HepG2 (cell line): ENCODE measurements around the gene ERCC6L2. TPM values are rescaled to one million over a fixed set of nuclear protein-coding genes. Genes with fewer than 3 reads are reported as not detected.

Source experiments
- ATAC-seq: fragments of 200-7000 bp; cut with Tn5 transposase; 3 replicates; pipeline ENCODE4 v1.9.1; 2020; ENCODE audit warnings: mild to moderate bottlenecking, moderate library complexity
- BruUV-seq: library from RNA; stranded (reverse); fragments of 400-500 nt; replicated peaks from 2 replicates; lab custom pipeline; 2021; lab: Mats Ljungman, UMichigan
- CTCF ChIA-PET: fragments of 300-600 bp; formaldehyde crosslinking; extraction: SDS; loops from one replicate; lab custom pipeline; 2021; ENCODE audit warnings: low total read pairs, inconsistent platforms, low intra/inter-chr PET ratio; lab: Yijun Ruan, JAX
- POLR2A ChIA-PET: fragments of 350-600 bp; sonication (Branson Sonifier 250); formaldehyde crosslinking; loops from one replicate; lab custom pipeline; 2020; ENCODE audit warnings: antibody characterized with exemption, inconsistent platforms; lab: Yijun Ruan, JAX
- DNase-seq: peaks from one replicate; pipeline ENCODE4 v3.0.0-alpha.2; 2015; ENCODE audit warnings: low spot score
- FAIRE-seq: peaks from 3 replicates; lab custom pipeline; 2011; peaks lifted over from hg19 to GRCh38; lab: Jason Lieb, UNC
- H2AFZ ChIP-seq: one replicate; pipeline ENCODE4 v1.6.1; 2011; ENCODE audit warnings: low read length, inconsistent platforms
- H3K27ac ChIP-seq: fragments of 300-600 bp; 3 replicates; pipeline ENCODE4 v1.8.0; 2011; ENCODE audit warnings: mixed run types, mild to moderate bottlenecking, mixed read lengths, low read length, inconsistent platforms; ENCODE audit not compliant: insufficient read depth; ENCODE audit errors: extremely low read length
- H3K27me3 ChIP-seq, 2 experiments: fragments of 200-600 bp in 1 of 2; 2 replicates in 1 of 2; 3 replicates in 1 of 2; pipeline versions ENCODE4 v1.6.0 to v1.8.0; 2011; ENCODE audit warnings: low read length in 2 of 2, mild to moderate bottlenecking in 2 of 2, moderate library complexity in 2 of 2, inconsistent platforms in 1 of 2; ENCODE audit not compliant: insufficient read depth in 2 of 2, control insufficient read depth in 1 of 2
- H3K36me3 ChIP-seq, 2 experiments: fragments of 200-600 bp in 1 of 2; replicated peaks in 1 of 2; 2 replicates in 1 of 2; 3 replicates in 1 of 2; pipeline versions ENCODE4 v1.5.1 to v1.8.0; 2011; ENCODE audit warnings: low read length in 2 of 2, inconsistent platforms in 1 of 2; ENCODE audit not compliant: insufficient read depth in 2 of 2, control insufficient read depth in 1 of 2
- H3K4me1 ChIP-seq: 2 replicates; pipeline ENCODE4 v1.5.1; 2012; ENCODE audit warnings: low read length, inconsistent platforms; ENCODE audit not compliant: insufficient read depth
- H3K4me2 ChIP-seq: 2 replicates; pipeline ENCODE4 v1.6.0; 2011; ENCODE audit warnings: low read depth, low read length, inconsistent platforms
- H3K4me3 ChIP-seq, 3 experiments: fragments of 200-600 bp in 1 of 3; sonication (generic), shearing (Covaris generic) in 1 of 3; replicated peaks in 1 of 3; 2 replicates each; pipeline ENCODE4 v1.5.1; 2011 to 2016; ENCODE audit warnings: low read length in 3 of 3, inconsistent platforms in 2 of 3, low read depth in 2 of 3, mild to moderate bottlenecking in 2 of 3, control low read depth in 1 of 3, mixed read lengths in 1 of 3; ENCODE audit not compliant: insufficient read depth in 1 of 3
- H3K79me2 ChIP-seq: one replicate; pipeline ENCODE4 v1.6.1; 2011; ENCODE audit warnings: low read length, inconsistent platforms; ENCODE audit not compliant: insufficient read depth
- H3K9ac ChIP-seq: 2 replicates; pipeline ENCODE4 v1.6.0; 2011; ENCODE audit warnings: mild to moderate bottlenecking, low read depth, low read length, inconsistent platforms; ENCODE audit not compliant: insufficient read depth
- H3K9me3 ChIP-seq: 2 replicates; pipeline ENCODE4 v1.5.1; 2012; ENCODE audit warnings: mild to moderate bottlenecking, low read length
- H4K20me1 ChIP-seq: 2 replicates; pipeline ENCODE4 v1.6.0; 2011; ENCODE audit warnings: inconsistent platforms, mild to moderate bottlenecking, low read length, moderate library complexity; ENCODE audit not compliant: insufficient read depth
- ATF3 ChIP-seq: sonication (generic); formaldehyde crosslinking; IDR thresholded peaks from 2 replicates; pipeline ENCODE4 v1.4.0; 2020; ENCODE audit warnings: missing genetic modification reagents
- CHD4 ChIP-seq: fragments of 200-600 bp; sonication (generic); IDR thresholded peaks from 2 replicates; pipeline ENCODE4 v1.7.0; 2017; ENCODE audit warnings: mild to moderate bottlenecking, low read length, borderline replicate concordance
- MTF2 ChIP-seq: sonication (generic); formaldehyde crosslinking; IDR thresholded peaks from 2 replicates; pipeline ENCODE4 v1.5.0; 2020; ENCODE audit warnings: missing genetic modification reagents, borderline replicate concordance
- PATZ1 ChIP-seq: sonication (generic); formaldehyde crosslinking; IDR thresholded peaks from 2 replicates; pipeline ENCODE4 v1.4.0; 2020; ENCODE audit warnings: missing genetic modification reagents
- SOX5 ChIP-seq: IDR thresholded peaks from 2 replicates; pipeline ENCODE4 v1.6.1; 2016; ENCODE audit warnings: borderline replicate concordance
- ZBTB38 ChIP-seq: sonication (generic); formaldehyde crosslinking; IDR thresholded peaks from 2 replicates; pipeline ENCODE4 v1.5.1; 2020; ENCODE audit warnings: mild to moderate bottlenecking, missing genetic modification reagents
- ZEB1 ChIP-seq: IDR thresholded peaks from 2 replicates; pipeline ENCODE4 v1.6.1; 2012; ENCODE audit warnings: mild to moderate bottlenecking, low read depth, inconsistent platforms; ENCODE audit not compliant: insufficient replicate concordance
- WGBS: methylation state at CpG from one replicate; pipeline ENCODE4 v1.1.6; 2017; ENCODE audit warnings: low lambda C conversion rate; 5-methylcytosine and 5-hydroxymethylcytosine counted together
- in situ Hi-C: cut with HindIII; loops from 2 replicates; pipeline ENCODE4 v1.10.0; 2017; ENCODE audit warnings: low pct_unique_long_range_greater_than_20kb; ENCODE audit not compliant: extremely low pct_ligation_motif_present
- intact Hi-C: fragments of 100-400 bp; cut with micrococcal nuclease; formaldehyde crosslinking; loops from one replicate; pipeline ENCODE4 v1.10.0; 2022; ENCODE audit not compliant: unreplicated experiment
- polyA plus RNA-seq, 8 experiments: library from polyadenylated mRNA; depleted of rRNA in 3 of 8; stranded (reverse) in 7 of 8; unstranded in 1 of 8; fragments of >200 nt; fragmentation: Illumina TruSeq in 4 of 8; extraction: Trizol in 4 of 8; gene quantifications; 2 replicates each; pipeline versions ENCODE4 v1.2.1 to v1.2.3, GENCODE V29; 2011 to 2016; ENCODE audit warnings: low read depth in 4 of 8, missing spikeins in 1 of 8, mixed read lengths in 1 of 8; ENCODE audit not compliant: insufficient read depth in 1 of 8
- total RNA-seq, 5 experiments: library from RNA; depleted of rRNA; stranded (reverse); fragments of >200 nt; fragmentation: Illumina TruSeq; extraction: Trizol; gene quantifications; 2 replicates each; pipeline ENCODE4 v1.2.3, GENCODE V29; 2016; ENCODE audit warnings: low read depth in 1 of 5
- TF ChIP-seq, protein P1 (sequence below): sonication (generic); formaldehyde crosslinking; IDR thresholded peaks from 2 replicates; pipeline ENCODE4 v1.5.1; 2020; ENCODE audit warnings: missing genetic modification reagents, mild to moderate bottlenecking, borderline replicate concordance

Gene ERCC6L2
- total and polyA plus RNA-seq, 2 of the 13 experiments (the other 11 are each of a cell fraction or from before 2014, with no cell fraction given): 13.4 to 45.9 TPM

GRCh38 chr9:95924987-95925386, 49.5 kb downstream of the ERCC6L2 start:
- WGBS: 100% methylated on average over 1 of the region's 1 CpG
- intact Hi-C loops (no loop called here), in situ Hi-C loops (no loop called here)
- Histone ChIP-seq H2AFZ (no peak overlapping the region), H3K27me3 (no peaks in the 10 kb centered on the region), H3K79me2 (no peaks in the 10 kb centered on the region), H3K36me3 (peaks cover 8 to 37% of the 10 kb centered on the region in 2 experiments), H3K4me3 (no peak overlapping the region), H3K4me2 (no peak overlapping the region), H4K20me1 (no peaks in the 10 kb centered on the region), H3K4me1 (peaks cover 17% of the 10 kb centered on the region), H3K9me3 (no peaks in the 10 kb centered on the region), H3K9ac (no peak overlapping the region), H3K27ac (peak overlapping the region; percentile 15)
- ChIA-PET POLR2A (no interaction called here), CTCF (no interaction called here)
- TF ChIP-seq MTF2: no peak
- no peak for TF ChIP-seq PATZ1 (CRISPR knock-in tag)
- no peak for TF ChIP-seq ZEB1
- TF ChIP-seq CHD4: no peak
- TF ChIP-seq, protein P1, sequence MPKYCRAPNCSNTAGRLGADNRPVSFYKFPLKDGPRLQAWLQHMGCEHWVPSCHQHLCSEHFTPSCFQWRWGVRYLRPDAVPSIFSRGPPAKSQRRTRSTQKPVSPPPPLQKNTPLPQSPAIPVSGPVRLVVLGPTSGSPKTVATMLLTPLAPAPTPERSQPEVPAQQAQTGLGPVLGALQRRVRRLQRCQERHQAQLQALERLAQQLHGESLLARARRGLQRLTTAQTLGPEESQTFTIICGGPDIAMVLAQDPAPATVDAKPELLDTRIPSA (CRISPR knock-in tag): no peak
- no peak for TF ChIP-seq ATF3 (CRISPR knock-in tag)
- no peak for TF ChIP-seq SOX5 (CRISPR knock-in tag)
- TF ChIP-seq ZBTB38 (CRISPR knock-in tag): no peak
- no peak for ATAC-seq
- no peak for FAIRE-seq
- no peak for DNase-seq
- BruUV-seq: no TSS peak
